A673 (cell line): ENCODE measurements around the gene CDH4.

ENCODE experiments used
- CTCF ChIP-seq: fragments of 300-800, 200-600 bp; sonication (generic); conservative IDR thresholded peaks from 2 replicates; pipeline ENCODE4 v1.5.1; 2017; ENCODE audit warnings: low read depth, mild to moderate bottlenecking, antibody characterized with exemption, low read length, moderate library complexity, mixed read lengths
- EZH2 ChIP-seq: fragments of 200-600 bp; sonication (generic); IDR thresholded peaks from 2 replicates; pipeline ENCODE4 v1.6.1; 2017; ENCODE audit warnings: borderline replicate concordance, low read depth, mild to moderate bottlenecking, mixed read lengths, antibody characterized with exemption, low read length; ENCODE audit not compliant: poor library complexity, severe bottlenecking

GRCh38 chr20:61780066-61780465, 528.0 kb downstream of the CDH4 start:
- TF ChIP-seq CTCF = no peak
- TF ChIP-seq EZH2 = no peak
